WI38 (cell line): ENCODE results near the gene FEN1.

Source experiments
- H3K4me3 ChIP-seq: 2 replicates; pipeline ENCODE4 v1.5.1; 2011; ENCODE audit warnings: low read depth, mild to moderate bottlenecking, control low read depth, low read length
- CTCF ChIP-seq: IDR thresholded peaks from 2 replicates; pipeline ENCODE4 v1.5.1; 2012; ENCODE audit warnings: low read depth, mild to moderate bottlenecking, control low read depth, low read length

Gene FEN1

DNA sequence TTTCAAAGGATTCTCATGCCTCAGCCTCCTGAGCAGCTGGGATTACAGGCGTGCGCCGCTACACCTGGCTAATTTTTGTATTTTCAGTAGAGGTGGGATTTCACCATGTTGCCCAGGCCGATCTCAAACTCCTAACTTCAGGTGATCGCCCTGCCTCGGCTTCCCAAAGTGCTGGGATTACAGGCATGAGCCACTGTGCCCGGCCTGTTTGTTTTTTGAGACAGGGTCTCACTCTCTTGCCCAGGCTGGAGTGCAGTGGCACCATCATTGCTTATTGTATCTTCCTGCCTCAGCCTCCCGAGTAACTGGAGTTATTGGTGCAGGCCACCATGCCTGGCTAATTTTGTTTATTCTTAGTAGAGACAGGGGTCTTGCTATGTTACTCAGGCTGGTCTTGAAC lies 43.5 kb downstream of the FEN1 start:
- H3K4me3 ChIP-seq, result no peak overlapping the region
- no peak for TF ChIP-seq CTCF

DNA sequence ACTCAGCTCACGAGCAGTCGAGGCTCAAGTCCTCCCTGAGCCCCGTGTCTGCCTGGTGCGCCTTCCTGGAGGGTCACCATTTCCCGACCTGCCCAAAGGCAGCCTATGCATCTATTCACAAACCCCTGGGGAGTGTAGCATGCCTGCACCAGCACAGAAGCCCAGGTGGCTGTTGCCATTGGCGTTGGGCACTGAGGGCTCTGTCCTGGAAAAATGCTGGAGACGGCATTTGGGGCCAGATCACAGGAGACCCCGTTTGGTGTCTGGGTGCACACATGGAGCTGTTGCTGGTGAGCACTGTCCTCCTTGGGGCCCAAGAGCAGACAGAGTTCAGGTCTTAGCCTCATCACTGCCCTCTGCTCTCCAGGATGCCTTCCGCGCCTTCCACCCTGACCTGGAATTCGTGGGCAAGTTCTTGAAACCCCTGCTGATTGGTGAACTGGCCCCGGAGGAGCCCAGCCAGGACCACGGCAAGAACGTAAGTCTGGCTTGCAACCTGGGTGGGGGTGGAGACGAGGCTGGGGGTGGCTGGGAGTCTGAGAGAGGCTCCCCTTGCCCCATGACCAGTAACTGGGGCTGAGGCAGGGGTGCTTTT lies 44.8 kb downstream of the FEN1 start:
- no peak for TF ChIP-seq CTCF
- H3K4me3 ChIP-seq, result no peak overlapping the region

- no peak overlapping the region for H3K4me3 ChIP-seq
- TF ChIP-seq CTCF, result no peak
Measured at GRCh38 chr11:61838501-61838900, 45.8 kb downstream of the FEN1 start.

- H3K4me3 ChIP-seq, result no peak overlapping the region
- TF ChIP-seq CTCF, result no peak
Measured at GRCh38 chr11:61838921-61839320, 46.2 kb downstream of the FEN1 start.

GRCh38 chr11:61839742-61840141 lies 47.0 kb downstream of the FEN1 start:
- no peak for TF ChIP-seq CTCF
- no peak overlapping the region for H3K4me3 ChIP-seq

DNA sequence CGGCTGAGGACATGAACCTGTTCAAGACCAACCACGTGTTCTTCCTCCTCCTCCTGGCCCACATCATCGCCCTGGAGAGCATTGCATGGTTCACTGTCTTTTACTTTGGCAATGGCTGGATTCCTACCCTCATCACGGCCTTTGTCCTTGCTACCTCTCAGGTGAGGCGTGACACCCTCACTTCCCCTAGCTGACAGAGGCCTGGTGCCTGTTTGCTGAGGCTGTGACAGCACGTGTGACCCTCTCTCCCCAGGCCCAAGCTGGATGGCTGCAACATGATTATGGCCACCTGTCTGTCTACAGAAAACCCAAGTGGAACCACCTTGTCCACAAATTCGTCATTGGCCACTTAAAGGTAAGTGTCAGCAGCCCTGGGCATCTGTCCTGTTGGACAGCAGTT lies 47.7 kb downstream of the FEN1 start:
- H3K4me3 ChIP-seq, result no peak overlapping the region
- TF ChIP-seq CTCF, result no peak

DNA sequence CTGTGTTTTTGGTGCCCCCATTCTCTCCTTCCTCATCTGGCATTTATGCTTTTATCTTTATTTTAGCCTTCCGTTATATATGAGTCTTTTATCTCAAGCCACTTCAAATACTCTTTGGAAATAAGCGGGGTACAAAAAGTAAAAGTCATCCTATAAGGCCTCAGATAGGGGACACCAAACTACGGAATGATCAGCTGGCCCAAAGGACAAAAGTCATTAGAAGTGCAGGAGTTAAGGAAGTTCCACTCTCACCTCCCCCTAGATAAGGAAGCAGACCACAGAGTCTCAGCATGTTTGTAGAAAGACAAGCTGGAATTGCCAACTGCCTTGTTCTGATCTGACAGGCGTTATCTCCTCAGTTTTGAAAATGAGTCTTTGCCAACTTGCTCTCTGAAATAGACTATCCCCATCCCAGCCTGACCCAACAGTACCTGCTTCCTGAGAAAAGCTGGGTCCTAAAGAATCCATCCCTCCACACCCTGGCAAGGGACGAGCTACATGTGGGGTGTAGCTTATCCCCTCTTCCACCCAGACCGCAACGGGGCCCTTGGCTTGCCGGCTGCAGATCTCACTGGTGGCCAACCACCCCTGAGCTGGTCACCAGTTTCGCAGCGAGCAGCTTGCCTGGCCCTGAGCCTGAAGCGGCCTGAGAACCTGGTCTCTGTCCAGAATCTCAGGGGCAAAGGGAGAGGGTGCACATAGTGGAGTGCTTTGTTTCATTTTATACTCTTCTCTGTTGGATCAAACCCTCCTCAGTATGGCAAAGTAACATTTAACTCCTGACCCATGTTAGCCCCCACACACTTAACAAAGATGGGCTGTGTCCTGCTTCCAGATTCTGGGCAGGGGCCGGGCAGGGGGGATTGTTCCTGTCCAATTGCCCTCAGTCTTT lies 49.2 kb downstream of the FEN1 start:
- H3K4me3 ChIP-seq, result no peak overlapping the region
- TF ChIP-seq CTCF, result no peak
